Body of pancreas (tissue), 4 donors: ENCODE data around the gene AZIN2. TPM values are rescaled to one million over a fixed set of nuclear protein-coding genes. Genes with fewer than 3 reads are reported as not detected.
"Not testable (repeated sequence)": the region's sequence is repeated elsewhere in the genome, so short reads cannot be mapped to it uniquely, and the experiment has no call there.

Experiments used
- ATAC-seq: fragments of 150-250 bp; one replicate; pipeline ENCODE4 v1.9.1; 2016
- DNase-seq, 4 donors: peaks; one replicate each; pipeline ENCODE4 v3.0.0-alpha.2; 2019
- H3K27ac ChIP-seq, 4 donors: fragments of 200-600 bp; sonication (generic); 1 replicate in 3 of 4; 2 replicates in 1 of 4; pipeline versions ENCODE4 v1.5.1 to v1.6.1; 2016 to 2019; ENCODE audit warnings: mild to moderate bottlenecking in 1 of 4, mixed read lengths in 1 of 4, moderate library complexity in 1 of 4
- H3K27me3 ChIP-seq, 2 donors: fragments of 200-600 bp; sonication (generic); one replicate each; pipeline ENCODE4 v1.6.0; 2016; ENCODE audit warnings: mild to moderate bottlenecking in 1 of 2
- H3K36me3 ChIP-seq, 2 donors: fragments of 200-600 bp; sonication (generic); replicated peaks in 1 of 2; 2 replicates each; pipeline ENCODE4 v1.5.1; 2016; ENCODE audit warnings: low read depth in 2 of 2; ENCODE audit not compliant: insufficient read depth in 1 of 2
- H3K4me1 ChIP-seq: fragments of 200-600 bp; sonication (generic); one replicate; pipeline ENCODE4 v1.6.0; 2016
- H3K4me3 ChIP-seq, 2 donors: fragments of 200-600 bp; sonication (generic); 1 replicate in 1 of 2; 2 replicates in 1 of 2; pipeline ENCODE4 v1.5.1; 2016 to 2019
- H3K9me3 ChIP-seq, 3 donors: fragments of 200-600 bp; sonication (generic); 1 replicate in 2 of 3; 2 replicates in 1 of 3; pipeline ENCODE4 v1.5.1; 2016
- CTCF ChIP-seq, 7 experiments: fragments of 450-650 bp in 4 of 7; fragments of 200-600 bp in 3 of 7; sonication (generic) in 3 of 7; IDR thresholded peaks; one replicate each; pipeline ENCODE4 v1.5.1; 2016 to 2019; ENCODE audit warnings: antibody characterized with exemption in 7 of 7
- POLR2A ChIP-seq, 3 donors: fragments of 450-650 bp; IDR thresholded peaks; one replicate each; pipeline ENCODE4 v1.6.1; 2016; ENCODE audit warnings: antibody characterized with exemption in 3 of 3, mild to moderate bottlenecking in 2 of 3
- WGBS, 2 donors: methylation state at CpG; one replicate each; pipeline ENCODE4 v1.1.5; 2017; 5-methylcytosine and 5-hydroxymethylcytosine counted together
- intact Hi-C: fragments of 100-400 bp; cut with DNase I; formaldehyde crosslinking; loops from one replicate; pipeline ENCODE4 v1.15.1; 2023
- total RNA-seq, 2 donors: library from RNA; depleted of rRNA; stranded (reverse); fragments of >200 nt; gene quantifications; one replicate each; pipeline ENCODE4 v1.1.0, GENCODE V29; 2016

AZIN2 gene
- total RNA-seq, 2 donors from 2014 or later, result 1.0 to 1.6 TPM

GRCh38 chr1:33043267-33044092 is 37.5 kb upstream of the AZIN2 start:
- Histone ChIP-seq H3K27ac (no peak overlapping the region), H3K36me3 (no peaks in the 10 kb centered on the region), H3K4me3 (no peak overlapping the region), H3K4me1 (no peaks in the 10 kb centered on the region), H3K27me3 (no peaks in the 10 kb centered on the region), H3K9me3 (no peaks in the 10 kb centered on the region)
- ATAC-seq (no peak), DNase-seq (no peak)
- WGBS, 2 donors, result 82 to 86% methylated on average over 7 to 8 of the region's 8 CpGs
- intact Hi-C loops, result no loop called here
- TF ChIP-seq POLR2A (IDR thresholded peaks at IDR 0.05) (no peak), CTCF (IDR thresholded peaks at IDR 0.05) (no peak)

DNA sequence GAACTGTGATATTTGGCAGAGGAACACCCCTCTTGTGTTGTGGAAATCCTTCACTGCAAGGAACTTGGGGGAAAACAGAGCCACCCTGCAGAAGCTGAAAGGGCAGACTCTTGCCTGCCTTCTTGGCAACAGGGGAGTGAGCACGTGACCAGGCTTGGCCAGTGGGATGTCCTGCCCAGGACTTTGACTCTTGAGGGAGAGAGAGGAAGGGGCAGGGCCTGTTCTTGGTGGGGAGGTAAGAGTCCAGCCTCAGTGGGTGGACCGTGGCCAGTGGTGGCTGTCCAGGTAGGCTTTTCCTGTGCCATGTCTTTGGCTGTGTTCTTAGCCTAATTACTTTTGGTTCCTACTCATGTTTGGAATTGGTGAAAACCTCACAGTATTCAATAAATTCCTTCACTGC is 35.7 kb upstream of the AZIN2 start:
- H3K9me3 ChIP-seq, result no peaks in the 10 kb centered on the region
- DNase-seq (peak in 3 of 4 donors; percentile 32 to 53 (median 44)), ATAC-seq (peak; percentile 18)

GRCh38 chr1:33045814-33046213 is 35.1 kb upstream of the AZIN2 start:
- intact Hi-C loops, result no loop called here
- no peaks in the 10 kb centered on the region for H3K4me1 ChIP-seq
- H3K36me3 ChIP-seq, result no peaks in the 10 kb centered on the region
- H3K27ac ChIP-seq, result no peak overlapping the region
- TF ChIP-seq POLR2A (IDR thresholded peaks at IDR 0.05) (no peak), CTCF (IDR thresholded peaks at IDR 0.05) (no peak)
- H3K27me3 ChIP-seq, result no peaks in the 10 kb centered on the region
- no peaks in the 10 kb centered on the region for H3K9me3 ChIP-seq
- DNase-seq (no peak), ATAC-seq (no peak)
- WGBS, 2 donors, result 76 to 78% methylated on average over 6 of the region's 6 CpGs
- H3K4me3 ChIP-seq, result no peak overlapping the region

More for the DNA sequence above, 35.7 kb upstream of the AZIN2 start:
- Histone ChIP-seq H3K4me3 (no peak overlapping the region), H3K27me3 (no peaks in the 10 kb centered on the region), H3K36me3 (no peaks in the 10 kb centered on the region), H3K27ac (no peak overlapping the region), H3K4me1 (no peaks in the 10 kb centered on the region)
- 17 to 63% methylated on average over 2 of the region's 2 CpGs for WGBS, 2 donors
- TF ChIP-seq CTCF (IDR thresholded peaks at IDR 0.05) (no peak), POLR2A (IDR thresholded peaks at IDR 0.05) (no peak)
- intact Hi-C loops, result no loop called here

DNA sequence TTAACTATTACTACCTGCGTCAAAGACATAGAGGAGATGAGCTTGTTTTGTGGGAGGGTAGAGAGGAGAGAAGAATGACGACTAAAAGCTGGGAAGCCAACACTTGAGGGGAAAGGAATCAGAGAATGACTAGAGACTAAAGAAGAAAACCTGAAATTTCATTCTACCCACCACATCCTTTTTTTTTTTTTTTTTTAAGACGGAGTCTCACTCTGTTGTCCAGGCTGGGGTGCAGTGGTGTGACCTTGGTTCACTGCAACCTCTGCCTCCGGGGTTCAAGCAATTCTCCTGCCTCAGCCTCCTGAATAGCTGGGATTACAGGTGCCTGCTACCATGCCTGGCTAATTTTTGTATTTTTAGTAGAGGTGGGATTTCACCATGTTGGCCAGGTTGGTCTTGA is 34.7 kb upstream of the AZIN2 start:
- H3K27me3 ChIP-seq, DNase-seq, intact Hi-C loops, H3K36me3 ChIP-seq, H3K4me1 ChIP-seq, H3K9me3 ChIP-seq, H3K4me3 ChIP-seq, ATAC-seq, H3K27ac ChIP-seq: not testable (repeated sequence)
- 72 to 81% methylated on average over 4 of the region's 4 CpGs for whole genome bisulfite sequencing, 2 donors

DNA sequence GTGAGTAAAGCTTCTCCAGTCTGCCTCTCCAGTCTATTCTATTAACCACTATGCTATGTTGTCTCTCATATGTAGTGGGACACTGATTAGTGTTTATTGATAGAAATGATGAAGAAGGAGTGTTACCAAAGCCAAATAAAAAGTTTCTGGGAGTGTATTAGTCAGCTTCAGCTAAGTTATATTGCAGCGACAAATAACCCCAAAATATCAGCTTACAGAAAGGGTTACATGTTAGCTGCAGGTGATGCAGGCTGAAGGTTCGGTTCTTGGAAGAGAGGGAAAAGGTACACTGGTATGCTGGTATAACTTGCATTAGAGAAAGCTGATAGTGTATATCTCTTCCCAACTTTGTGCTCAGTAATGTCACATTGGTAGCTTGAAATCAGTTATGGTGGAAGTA is 33.7 kb upstream of the AZIN2 start:
- Histone ChIP-seq H3K27me3 (no peaks in the 10 kb centered on the region), H3K27ac (no peak overlapping the region), H3K4me3 (no peak overlapping the region), H3K4me1 (no peaks in the 10 kb centered on the region), H3K9me3 (no peaks in the 10 kb centered on the region), H3K36me3 (no peaks in the 10 kb centered on the region)
- 84 to 95% methylated on average over 2 of the region's 2 CpGs for WGBS, 2 donors
- TF ChIP-seq CTCF (IDR thresholded peaks at IDR 0.05), result no peak
- no peak for TF ChIP-seq POLR2A (IDR thresholded peaks at IDR 0.05)
- ATAC-seq (no peak), DNase-seq (no peak)
- intact Hi-C loops, result no loop called here
